ENCODE data around the gene LGR6. TPM values are rescaled to one million over a fixed set of nuclear protein-coding genes. Genes with fewer than 3 reads are reported as not detected.

The LGR6 gene
- polyA plus RNA-seq, 4 donors, result 0.27 to 1.0 (median 0.28) TPM; not detected in 1

- no peak for DNase-seq
- FAIRE-seq, result no peak
- WGBS, 3 donors, result 77 to 87% (median 78%) methylated on average over 2 of the region's 2 CpGs
- no peaks in the 10 kb centered on the region for H3K27me3 ChIP-seq (ENCODE audit: control insufficient read depth in 3 of 3, insufficient read depth in 3 of 3, low read length in 3 of 3)
- H3K4me1 ChIP-seq (ENCODE audit: control insufficient read depth in 3 of 3, insufficient read depth in 2 of 3, low read depth in 1 of 3, low read length in 2 of 3), result peaks cover 0 to 2% (median 0%) of the 10 kb centered on the region in 3 donors
- H3K36me3 ChIP-seq (ENCODE audit: control insufficient read depth in 3 of 3, insufficient read depth in 2 of 3, low read depth in 1 of 3, low read length in 3 of 3), result no peaks in the 10 kb centered on the region
- H3K4me3 ChIP-seq (ENCODE audit: low read depth in 1 of 3, low read length in 3 of 3), result no peak overlapping the region
- no peaks in the 10 kb centered on the region for H3K9me3 ChIP-seq (ENCODE audit: control insufficient read depth in 2 of 2, insufficient read depth in 1 of 2, low read depth in 1 of 2, low read length in 1 of 2)
- no peak overlapping the region for H3K27ac ChIP-seq (ENCODE audit: low read depth in 1 of 3, low read length in 2 of 3)
Observed at GRCh38 chr1:202278751-202279150, 85.2 kb downstream of the LGR6 start.

- Histone ChIP-seq H3K4me1 (ENCODE audit: control insufficient read depth in 3 of 3, insufficient read depth in 2 of 3, low read depth in 1 of 3, low read length in 2 of 3) (peaks cover 0 to 3% (median 0%) of the 10 kb centered on the region in 3 donors), H3K27me3 (ENCODE audit: control insufficient read depth in 3 of 3, insufficient read depth in 3 of 3, low read length in 3 of 3) (no peaks in the 10 kb centered on the region), H3K9me3 (ENCODE audit: control insufficient read depth in 2 of 2, insufficient read depth in 1 of 2, low read depth in 1 of 2, low read length in 1 of 2) (no peaks in the 10 kb centered on the region), H3K27ac (ENCODE audit: low read depth in 1 of 3, low read length in 2 of 3) (no peak overlapping the region), H3K4me3 (ENCODE audit: low read depth in 1 of 3, low read length in 3 of 3) (no peak overlapping the region), H3K36me3 (ENCODE audit: control insufficient read depth in 3 of 3, insufficient read depth in 2 of 3, low read depth in 1 of 3, low read length in 3 of 3) (no peaks in the 10 kb centered on the region)
- FAIRE-seq (no peak), DNase-seq (no peak)
- 87 to 89% (median 88%) methylated on average over 2 of the region's 2 CpGs for WGBS, 3 donors
Observed at GRCh38 chr1:202279806-202280205, 86.2 kb downstream of the LGR6 start.

GRCh38 chr1:202280595-202280994, 87.0 kb downstream of the LGR6 start:
- WGBS, 3 donors, result 84 to 93% (median 92%) methylated on average over 7 of the region's 7 CpGs
- DNase-seq, result no peak
- H3K4me3 ChIP-seq (ENCODE audit: low read depth in 1 of 3, low read length in 3 of 3), result no peak overlapping the region
- FAIRE-seq, result no peak
- no peaks in the 10 kb centered on the region for H3K9me3 ChIP-seq (ENCODE audit: control insufficient read depth in 2 of 2, insufficient read depth in 1 of 2, low read depth in 1 of 2, low read length in 1 of 2)
- H3K27ac ChIP-seq (ENCODE audit: low read depth in 1 of 3, low read length in 2 of 3), result no peak overlapping the region
- H3K27me3 ChIP-seq (ENCODE audit: control insufficient read depth in 3 of 3, insufficient read depth in 3 of 3, low read length in 3 of 3), result no peaks in the 10 kb centered on the region
- no peaks in the 10 kb centered on the region for H3K36me3 ChIP-seq (ENCODE audit: control insufficient read depth in 3 of 3, insufficient read depth in 2 of 3, low read depth in 1 of 3, low read length in 3 of 3)
- H3K4me1 ChIP-seq (ENCODE audit: control insufficient read depth in 3 of 3, insufficient read depth in 2 of 3, low read depth in 1 of 3, low read length in 2 of 3), result peaks cover 0 to 3% (median 0%) of the 10 kb centered on the region in 3 donors

- FAIRE-seq, result no peak
- peaks cover 0 to 4% (median 3%) of the 10 kb centered on the region in 3 donors for H3K4me1 ChIP-seq (ENCODE audit: control insufficient read depth in 3 of 3, insufficient read depth in 2 of 3, low read depth in 1 of 3, low read length in 2 of 3)
- 53 to 80% (median 79%) methylated on average over 5 of the region's 5 CpGs for WGBS, 3 donors
- H3K9me3 ChIP-seq (ENCODE audit: control insufficient read depth in 2 of 2, insufficient read depth in 1 of 2, low read depth in 1 of 2, low read length in 1 of 2), result no peaks in the 10 kb centered on the region
- no peak overlapping the region for H3K27ac ChIP-seq (ENCODE audit: low read depth in 1 of 3, low read length in 2 of 3)
- H3K4me3 ChIP-seq (ENCODE audit: low read depth in 1 of 3, low read length in 3 of 3), result no peak overlapping the region
- DNase-seq, result no peak
- H3K36me3 ChIP-seq (ENCODE audit: control insufficient read depth in 3 of 3, insufficient read depth in 2 of 3, low read depth in 1 of 3, low read length in 3 of 3), result no peaks in the 10 kb centered on the region
- no peaks in the 10 kb centered on the region for H3K27me3 ChIP-seq (ENCODE audit: control insufficient read depth in 3 of 3, insufficient read depth in 3 of 3, low read length in 3 of 3)
Observed at GRCh38 chr1:202281316-202282024, 87.9 kb downstream of the LGR6 start.

- no peak overlapping the region for H3K27ac ChIP-seq (ENCODE audit: low read depth in 1 of 3, low read length in 2 of 3)
- 88 to 95% (median 91%) methylated on average over 5 of the region's 5 CpGs for WGBS, 3 donors
- H3K4me3 ChIP-seq (ENCODE audit: low read depth in 1 of 3, low read length in 3 of 3), result no peak overlapping the region
- no peak for DNase-seq
- FAIRE-seq, result no peak
- H3K9me3 ChIP-seq (ENCODE audit: control insufficient read depth in 2 of 2, insufficient read depth in 1 of 2, low read depth in 1 of 2, low read length in 1 of 2), result no peaks in the 10 kb centered on the region
- H3K36me3 ChIP-seq (ENCODE audit: control insufficient read depth in 3 of 3, insufficient read depth in 2 of 3, low read depth in 1 of 3, low read length in 3 of 3), result no peaks in the 10 kb centered on the region
- peaks cover 0 to 8% (median 3%) of the 10 kb centered on the region in 3 donors for H3K4me1 ChIP-seq (ENCODE audit: control insufficient read depth in 3 of 3, insufficient read depth in 2 of 3, low read depth in 1 of 3, low read length in 2 of 3)
- H3K27me3 ChIP-seq (ENCODE audit: control insufficient read depth in 3 of 3, insufficient read depth in 3 of 3, low read length in 3 of 3), result no peaks in the 10 kb centered on the region
Observed at GRCh38 chr1:202282025-202282371, 88.4 kb downstream of the LGR6 start.

GRCh38 chr1:202282596-202283283, 89.1 kb downstream of the LGR6 start:
- H3K36me3 ChIP-seq (ENCODE audit: control insufficient read depth in 3 of 3, insufficient read depth in 2 of 3, low read depth in 1 of 3, low read length in 3 of 3), result no peaks in the 10 kb centered on the region
- H3K4me3 ChIP-seq (ENCODE audit: low read depth in 1 of 3, low read length in 3 of 3), result no peak overlapping the region
- no peak for FAIRE-seq
- 51 to 88% (median 87%) methylated on average over 7 of the region's 7 CpGs for WGBS, 3 donors
- no peaks in the 10 kb centered on the region for H3K27me3 ChIP-seq (ENCODE audit: control insufficient read depth in 3 of 3, insufficient read depth in 3 of 3, low read length in 3 of 3)
- no peaks in the 10 kb centered on the region for H3K9me3 ChIP-seq (ENCODE audit: control insufficient read depth in 2 of 2, insufficient read depth in 1 of 2, low read depth in 1 of 2, low read length in 1 of 2)
- no peak for DNase-seq
- H3K27ac ChIP-seq (ENCODE audit: low read depth in 1 of 3, low read length in 2 of 3), result no peak overlapping the region
- peaks cover 0 to 8% (median 3%) of the 10 kb centered on the region in 3 donors for H3K4me1 ChIP-seq (ENCODE audit: control insufficient read depth in 3 of 3, insufficient read depth in 2 of 3, low read depth in 1 of 3, low read length in 2 of 3)

GRCh38 chr1:202283379-202283844, 89.8 kb downstream of the LGR6 start:
- no peaks in the 10 kb centered on the region for H3K9me3 ChIP-seq (ENCODE audit: control insufficient read depth in 2 of 2, insufficient read depth in 1 of 2, low read depth in 1 of 2, low read length in 1 of 2)
- DNase-seq (peak; percentile 9 to 42), FAIRE-seq (no peak)
- H3K4me1 ChIP-seq (ENCODE audit: control insufficient read depth in 3 of 3, insufficient read depth in 2 of 3, low read depth in 1 of 3, low read length in 2 of 3), result peaks cover 0 to 8% (median 3%) of the 10 kb centered on the region in 3 donors
- H3K4me3 ChIP-seq (ENCODE audit: low read depth in 1 of 3, low read length in 3 of 3), result no peak overlapping the region
- WGBS, 3 donors, result 10 to 30% (median 16%) methylated on average over 10 of the region's 10 CpGs
- no peak overlapping the region for H3K27ac ChIP-seq (ENCODE audit: low read depth in 1 of 3, low read length in 2 of 3)
- no peaks in the 10 kb centered on the region for H3K36me3 ChIP-seq (ENCODE audit: control insufficient read depth in 3 of 3, insufficient read depth in 2 of 3, low read depth in 1 of 3, low read length in 3 of 3)
- no peaks in the 10 kb centered on the region for H3K27me3 ChIP-seq (ENCODE audit: control insufficient read depth in 3 of 3, insufficient read depth in 3 of 3, low read length in 3 of 3)

GRCh38 chr1:202283991-202284390, 90.4 kb downstream of the LGR6 start:
- FAIRE-seq, result no peak
- Histone ChIP-seq H3K4me1 (ENCODE audit: control insufficient read depth in 3 of 3, insufficient read depth in 2 of 3, low read depth in 1 of 3, low read length in 2 of 3) (peaks cover 0 to 8% (median 3%) of the 10 kb centered on the region in 3 donors), H3K9me3 (ENCODE audit: control insufficient read depth in 2 of 2, insufficient read depth in 1 of 2, low read depth in 1 of 2, low read length in 1 of 2) (no peaks in the 10 kb centered on the region), H3K27me3 (ENCODE audit: control insufficient read depth in 3 of 3, insufficient read depth in 3 of 3, low read length in 3 of 3) (no peaks in the 10 kb centered on the region), H3K36me3 (ENCODE audit: control insufficient read depth in 3 of 3, insufficient read depth in 2 of 3, low read depth in 1 of 3, low read length in 3 of 3) (no peaks in the 10 kb centered on the region), H3K4me3 (ENCODE audit: low read depth in 1 of 3, low read length in 3 of 3) (no peak overlapping the region), H3K27ac (ENCODE audit: low read depth in 1 of 3, low read length in 2 of 3) (no peak overlapping the region)
- no peak for DNase-seq
- WGBS, 3 donors, result 35 to 78% (median 50%) methylated on average over 4 of the region's 4 CpGs
